Gastrocnemius medialis (tissue), 4 donors: ENCODE data around the gene SMIM43. TPM values are rescaled to one million over a fixed set of nuclear protein-coding genes. Genes with fewer than 3 reads are reported as not detected.

ENCODE experiments used
- ATAC-seq, 2 donors: fragments of 150-250 bp; one replicate each; pipeline ENCODE4 v1.9.1; 2016
- DNase-seq, 2 donors: peaks; one replicate each; pipeline ENCODE4 v3.0.0-alpha.2; 2019
- H3K27ac ChIP-seq, 4 donors: fragments of 200-600 bp; sonication (generic); 1 replicate in 1 of 4; 2 replicates in 3 of 4; pipeline ENCODE4 v1.5.1; 2016 to 2018; ENCODE audit warnings: mild to moderate bottlenecking in 2 of 4, moderate library complexity in 1 of 4
- H3K27me3 ChIP-seq, 3 donors: fragments of 200-600 bp; sonication (generic) in 2 of 3; 1 replicate in 1 of 3; 2 replicates in 2 of 3; pipeline versions ENCODE4 v1.5.1 to v1.6.0; 2016 to 2019; ENCODE audit warnings: mild to moderate bottlenecking in 1 of 3, moderate library complexity in 1 of 3
- H3K36me3 ChIP-seq, 2 donors: fragments of 200-600 bp; sonication (generic) in 1 of 2; one replicate each; pipeline ENCODE4 v1.5.1; 2017 to 2018
- H3K4me1 ChIP-seq, 2 donors: fragments of 200-600 bp; sonication (generic) in 1 of 2; one replicate each; pipeline ENCODE4 v1.5.1; 2016 to 2017; ENCODE audit warnings: mild to moderate bottlenecking in 2 of 2
- H3K4me3 ChIP-seq, 4 donors: fragments of 200-600 bp; sonication (generic) in 3 of 4; 1 replicate in 1 of 4; 2 replicates in 3 of 4; pipeline ENCODE4 v1.5.1; 2016 to 2019; ENCODE audit warnings: mild to moderate bottlenecking in 2 of 4
- H3K9me3 ChIP-seq, 3 donors: fragments of 200-600 bp; sonication (generic) in 2 of 3; 1 replicate in 1 of 3; 2 replicates in 2 of 3; pipeline ENCODE4 v1.5.1; 2016 to 2019
- CTCF ChIP-seq, 5 experiments: fragments of 450-650 bp in 3 of 5; fragments of 200-600 bp in 2 of 5; sonication (generic) in 2 of 5; IDR thresholded peaks in 4 of 5; conservative IDR thresholded peaks in 1 of 5; 1 replicate in 4 of 5; 2 replicates in 1 of 5; pipeline ENCODE4 v1.5.1; 2016 to 2019; ENCODE audit warnings: antibody characterized with exemption in 5 of 5, mild to moderate bottlenecking in 3 of 5, moderate library complexity in 3 of 5
- POLR2A ChIP-seq, 2 donors: fragments of 450-650 bp; IDR thresholded peaks; one replicate each; pipeline ENCODE4 v1.6.1; 2017; ENCODE audit warnings: antibody characterized with exemption in 2 of 2, mild to moderate bottlenecking in 2 of 2, moderate library complexity in 2 of 2
- in situ Hi-C, 4 donors: fragments of 200-750 bp; cut with MboI; loops; one replicate each; pipeline versions ENCODE4 v1.15.0 to v1.8.0; 2017; ENCODE audit warnings: low sequenced_read_pairs in 4 of 4
- intact Hi-C: fragments of 100-400 bp; cut with DNase I; formaldehyde crosslinking; loops from one replicate; pipeline ENCODE4 v1.15.1; 2023; ENCODE audit warnings: low total_unique reads
- total RNA-seq, 4 donors: library from RNA; depleted of rRNA; stranded (reverse); fragments of >200 nt; gene quantifications; one replicate each; pipeline versions ENCODE4 v1.1.0 to v1.2.3, GENCODE V29; 2016

Gene SMIM43
- total RNA-seq, 4 donors from 2014 or later: not detected

DNA sequence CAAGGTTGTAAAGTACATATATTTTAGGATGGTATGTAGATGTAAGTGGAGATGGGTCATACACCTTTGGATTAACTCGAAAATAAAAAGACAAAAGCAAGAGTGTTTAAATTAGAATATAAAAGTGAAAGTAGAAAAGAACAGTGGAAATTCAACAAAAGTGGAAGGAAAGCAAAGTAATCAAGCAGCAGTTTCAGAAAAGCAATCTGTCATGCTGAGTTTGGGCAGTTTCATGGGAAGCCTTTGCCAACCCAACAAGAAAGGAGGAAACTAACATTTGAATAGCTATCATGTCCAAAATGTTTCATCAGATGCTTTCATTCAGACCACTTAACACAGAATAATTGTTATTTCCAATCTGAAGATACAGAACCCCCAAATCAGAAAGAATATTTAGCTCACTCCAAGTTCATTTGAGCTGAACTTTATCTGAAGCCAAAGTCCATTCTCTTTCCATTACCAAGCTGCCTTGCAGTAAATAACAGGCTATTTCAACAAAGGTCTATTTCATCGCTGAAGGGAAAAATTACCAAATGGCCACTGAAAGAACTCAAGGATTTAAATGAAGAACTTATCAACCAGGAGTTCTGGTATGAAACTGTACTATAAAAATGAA lies 34.4 kb upstream of the SMIM43 start:
- DNase-seq: no peak
- TF ChIP-seq POLR2A (IDR thresholded peaks at IDR 0.05) (no peak), CTCF (IDR thresholded peaks at IDR 0.05 in 4 of 5, conservative IDR thresholded peaks at IDR 0.05 in 1 of 5) (no peak)
- Histone ChIP-seq H3K4me3 (no peak overlapping the region), H3K36me3 (peaks cover 0 to 17% of the 10 kb centered on the region in 2 donors), H3K27me3 (no peaks in the 10 kb centered on the region), H3K27ac (no peak overlapping the region), H3K9me3 (no peaks in the 10 kb centered on the region), H3K4me1 (peaks cover 17 to 20% of the 10 kb centered on the region in 2 donors)
- intact Hi-C loops (no loop called here), in situ Hi-C loops (no loop called here)
- no peak for ATAC-seq

GRCh38 chr4:121796283-121796682 lies 31.3 kb upstream of the SMIM43 start:
- in situ Hi-C loops: no loop called here
- H3K4me3 ChIP-seq: no peak overlapping the region
- intact Hi-C loops: no loop called here
- peaks cover 4 to 7% of the 10 kb centered on the region in 2 donors for H3K4me1 ChIP-seq
- H3K36me3 ChIP-seq: no peaks in the 10 kb centered on the region
- no peak for TF ChIP-seq POLR2A (IDR thresholded peaks at IDR 0.05)
- no peak for TF ChIP-seq CTCF (IDR thresholded peaks at IDR 0.05 in 4 of 5, conservative IDR thresholded peaks at IDR 0.05 in 1 of 5)
- DNase-seq (no peak), ATAC-seq (no peak)
- peaks cover 0 to 3% (median 0%) of the 10 kb centered on the region in 3 donors for H3K27me3 ChIP-seq
- no peak overlapping the region for H3K27ac ChIP-seq
- H3K9me3 ChIP-seq: no peaks in the 10 kb centered on the region

DNA sequence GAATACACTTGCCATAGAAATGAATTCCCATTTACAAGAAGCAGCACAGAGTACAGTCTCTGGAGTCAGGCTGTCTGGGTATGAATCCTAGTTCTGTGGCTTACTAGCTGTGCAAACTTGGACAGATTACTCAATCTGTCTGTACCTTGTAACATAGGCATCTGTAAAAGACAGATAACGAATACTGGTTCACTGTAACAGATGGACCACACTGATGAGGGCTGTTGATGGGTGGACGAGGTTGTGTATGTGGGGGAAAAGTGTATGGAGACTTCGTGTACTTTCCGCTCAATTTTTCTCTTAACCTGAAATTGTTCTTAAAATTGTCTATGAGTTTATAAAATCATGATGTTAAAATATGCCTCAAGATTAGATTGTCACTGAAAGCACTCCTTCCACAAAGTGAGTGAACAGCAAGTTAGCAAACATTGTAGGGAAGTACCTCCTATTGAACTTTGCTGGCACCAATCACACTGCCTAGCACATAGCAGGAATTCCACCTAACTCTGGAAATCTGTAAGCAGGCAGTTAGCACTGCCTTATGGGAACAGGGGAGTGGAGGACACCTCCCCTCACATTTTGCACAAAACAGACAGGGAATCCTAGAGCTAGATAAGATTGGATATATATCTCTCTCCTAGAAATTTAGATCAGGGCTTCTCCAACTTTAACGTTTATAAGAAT lies 29.7 kb upstream of the SMIM43 start:
- no peak for TF ChIP-seq POLR2A (IDR thresholded peaks at IDR 0.05)
- TF ChIP-seq CTCF (IDR thresholded peaks at IDR 0.05 in 4 of 5, conservative IDR thresholded peaks at IDR 0.05 in 1 of 5): no peak
- in situ Hi-C loops: no loop called here
- no peak overlapping the region for H3K27ac ChIP-seq
- H3K27me3 ChIP-seq: peaks cover 0 to 3% (median 0%) of the 10 kb centered on the region in 3 donors
- ATAC-seq (no peak), DNase-seq (no peak)
- no peak overlapping the region for H3K4me3 ChIP-seq
- H3K4me1 ChIP-seq: no peaks in the 10 kb centered on the region
- H3K36me3 ChIP-seq: no peaks in the 10 kb centered on the region
- no peaks in the 10 kb centered on the region for H3K9me3 ChIP-seq
- intact Hi-C loops: no loop called here

GRCh38 chr4:121792966-121793365 lies 28.0 kb upstream of the SMIM43 start:
- in situ Hi-C loops (no loop called here), intact Hi-C loops (no loop called here)
- ATAC-seq: no peak
- TF ChIP-seq POLR2A (IDR thresholded peaks at IDR 0.05): no peak
- TF ChIP-seq CTCF (IDR thresholded peaks at IDR 0.05 in 4 of 5, conservative IDR thresholded peaks at IDR 0.05 in 1 of 5): no peak
- DNase-seq: no peak
- H3K4me1 ChIP-seq: no peaks in the 10 kb centered on the region
- no peaks in the 10 kb centered on the region for H3K36me3 ChIP-seq
- H3K27me3 ChIP-seq: peaks cover 0 to 5% (median 0%) of the 10 kb centered on the region in 3 donors
- no peak overlapping the region for H3K27ac ChIP-seq
- no peak overlapping the region for H3K4me3 ChIP-seq
- H3K9me3 ChIP-seq: no peaks in the 10 kb centered on the region
